Adrenal gland (tissue), 5 donors: ENCODE data around the gene FOXC1.

Source experiments
- CTCF ChIP-seq, 6 experiments: fragments of 450-650 bp in 4 of 6; fragments of 200-600 bp in 2 of 6; sonication (generic) in 1 of 6; IDR thresholded peaks; 1 replicate in 5 of 6; 2 replicates in 1 of 6; pipeline versions ENCODE4 v1.5.1 to v1.8.0; 2016 to 2021; ENCODE audit warnings: antibody characterized with exemption in 6 of 6, mild to moderate bottlenecking in 2 of 6, moderate library complexity in 1 of 6
- POLR2A ChIP-seq, 2 donors: fragments of 450-650 bp; IDR thresholded peaks; one replicate each; pipeline ENCODE4 v1.6.1; 2017; ENCODE audit warnings: antibody characterized with exemption in 2 of 2, mild to moderate bottlenecking in 2 of 2, moderate library complexity in 1 of 2
- donor health status: DM: no; HTN: no; CAD: no.

- no peak for TF ChIP-seq CTCF (IDR thresholded peaks at IDR 0.05)
- no peak for TF ChIP-seq POLR2A (IDR thresholded peaks at IDR 0.05)
These were observed 49.2 kb upstream of the FOXC1 start for GRCh38 chr6:1560281-1561058.
